Stomach (tissue), 9 donors: ENCODE data around the gene MYD88. TPM values are rescaled to one million over a fixed set of nuclear protein-coding genes. Genes with fewer than 3 reads are reported as not detected.

ENCODE experiments used
- DNase-seq, 2 donors: peaks; one replicate each; pipeline versions ENCODE4 v3.0.0 to v3.0.0-alpha.2; 2013 to 2019
- H3K27ac ChIP-seq, 5 donors: fragments of 200-600 bp in 4 of 5; sonication (generic) in 4 of 5; one replicate each; pipeline ENCODE4 v1.5.1; 2013 to 2019; ENCODE audit warnings: mild to moderate bottlenecking in 1 of 5, moderate library complexity in 1 of 5
- H3K27me3 ChIP-seq, 3 donors: fragments of 200-600 bp; sonication (generic); one replicate each; pipeline ENCODE4 v1.5.1; 2017 to 2019; ENCODE audit warnings: mixed run types in 1 of 3
- H3K36me3 ChIP-seq, 4 donors: fragments of 200-600 bp; sonication (generic); 1 replicate in 3 of 4; 2 replicates in 1 of 4; pipeline ENCODE4 v1.5.1; 2016 to 2019
- H3K4me1 ChIP-seq, 4 donors: fragments of 200-600 bp; sonication (generic); one replicate each; pipeline ENCODE4 v1.5.1; 2016 to 2019
- H3K4me3 ChIP-seq, 4 donors: fragments of 200-600 bp; sonication (generic) in 3 of 4; one replicate each; pipeline ENCODE4 v1.5.1; 2016 to 2019; ENCODE audit warnings: mild to moderate bottlenecking in 1 of 4
- H3K9me3 ChIP-seq, 4 donors: fragments of 200-600 bp; sonication (generic); one replicate each; pipeline ENCODE4 v1.5.1; 2016 to 2019
- EP300 ChIP-seq: sonication (generic); formaldehyde crosslinking; IDR thresholded peaks from one replicate; pipeline ENCODE4 v1.6.1; 2017; ENCODE audit warnings: antibody characterized with exemption
- POLR2A ChIP-seq, 4 donors: fragments of 450-650 bp; IDR thresholded peaks; one replicate each; pipeline ENCODE4 v1.6.1; 2016; ENCODE audit warnings: antibody characterized with exemption in 4 of 4, control low read depth in 2 of 4, mild to moderate bottlenecking in 1 of 4, moderate library complexity in 1 of 4
- POLR2AphosphoS5 ChIP-seq, 3 donors: sonication (generic); formaldehyde crosslinking; IDR thresholded peaks; one replicate each; pipeline ENCODE4 v1.6.1; 2016; ENCODE audit warnings: antibody characterized with exemption in 3 of 3
- WGBS, 5 donors: extraction: QIAGEN DNeasy Blood & Tissue Kit in 3 of 5; methylation state at CpG; one replicate each; pipeline versions ENCODE4 v1.1.5 to v1.1.7; 2013 to 2018; 5-methylcytosine and 5-hydroxymethylcytosine counted together
- intact Hi-C: fragments of 100-400 bp; cut with DNase I; formaldehyde crosslinking; loops from one replicate; pipeline ENCODE4 v1.15.1; 2023; ENCODE audit warnings: low total_unique reads
- polyA plus RNA-seq, 3 donors: library from polyadenylated mRNA; stranded (reverse); fragments of 200-250 nt; gene quantifications; one replicate each; pipeline ENCODE4 v1.2.3, GENCODE V29; 2013
- total RNA-seq, 5 donors: library from RNA; depleted of rRNA; stranded (reverse); fragments of >200 nt; gene quantifications; one replicate each; pipeline versions ENCODE4 v1.1.0 to v1.2.3, GENCODE V29; 2014 to 2016
- TF ChIP-seq, protein P1 (sequence below), 7 experiments: fragments of 450-650 bp in 4 of 7; fragments of 200-600 bp in 3 of 7; sonication (generic) in 3 of 7; IDR thresholded peaks; one replicate each; pipeline ENCODE4 v1.5.1; 2016 to 2019; ENCODE audit warnings: antibody characterized with exemption in 7 of 7, control low read depth in 2 of 7, mild to moderate bottlenecking in 1 of 7
- donor health status: healthy with polysubstance abuse.
- donor health status: Bipolar disorder and iron deficiency.
- donor health status: healthy.

The MYD88 gene
- total and polyA plus RNA-seq, 8 donors: 9.0 to 67.8 (median 31.9) TPM

- Histone ChIP-seq H3K27ac (no peak overlapping the region), H3K36me3 (peaks cover 15 to 25% (median 23%) of the 10 kb centered on the region in 4 donors), H3K4me3 (no peak overlapping the region), H3K9me3 (peaks cover 0 to 7% (median 2%) of the 10 kb centered on the region in 4 donors), H3K27me3 (no peaks in the 10 kb centered on the region), H3K4me1 (peaks cover 11 to 28% (median 18%) of the 10 kb centered on the region in 4 donors)
- 66 to 79% (median 72%) methylated on average over 3 of the region's 3 CpGs for WGBS, 5 donors
- TF ChIP-seq, protein P1, sequence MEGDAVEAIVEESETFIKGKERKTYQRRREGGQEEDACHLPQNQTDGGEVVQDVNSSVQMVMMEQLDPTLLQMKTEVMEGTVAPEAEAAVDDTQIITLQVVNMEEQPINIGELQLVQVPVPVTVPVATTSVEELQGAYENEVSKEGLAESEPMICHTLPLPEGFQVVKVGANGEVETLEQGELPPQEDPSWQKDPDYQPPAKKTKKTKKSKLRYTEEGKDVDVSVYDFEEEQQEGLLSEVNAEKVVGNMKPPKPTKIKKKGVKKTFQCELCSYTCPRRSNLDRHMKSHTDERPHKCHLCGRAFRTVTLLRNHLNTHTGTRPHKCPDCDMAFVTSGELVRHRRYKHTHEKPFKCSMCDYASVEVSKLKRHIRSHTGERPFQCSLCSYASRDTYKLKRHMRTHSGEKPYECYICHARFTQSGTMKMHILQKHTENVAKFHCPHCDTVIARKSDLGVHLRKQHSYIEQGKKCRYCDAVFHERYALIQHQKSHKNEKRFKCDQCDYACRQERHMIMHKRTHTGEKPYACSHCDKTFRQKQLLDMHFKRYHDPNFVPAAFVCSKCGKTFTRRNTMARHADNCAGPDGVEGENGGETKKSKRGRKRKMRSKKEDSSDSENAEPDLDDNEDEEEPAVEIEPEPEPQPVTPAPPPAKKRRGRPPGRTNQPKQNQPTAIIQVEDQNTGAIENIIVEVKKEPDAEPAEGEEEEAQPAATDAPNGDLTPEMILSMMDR (IDR thresholded peaks at IDR 0.05): no peak
- TF ChIP-seq EP300 (no peak), POLR2AphosphoS5 (IDR thresholded peaks at IDR 0.05) (no peak), POLR2A (IDR thresholded peaks at IDR 0.05) (no peak)
- DNase-seq: no peak
- intact Hi-C loops: loop anchor here (10.0 kb wide), 1 partner anchor 109 kb away; the partner anchor contains the start of gene DLEC1
These were observed 5.0 kb downstream of the MYD88 start for GRCh38 chr3:38143511-38143910.

- no peak for DNase-seq
- Histone ChIP-seq H3K27me3 (no peaks in the 10 kb centered on the region), H3K36me3 (peaks cover 5 to 13% (median 12%) of the 10 kb centered on the region in 4 donors), H3K4me3 (no peak overlapping the region), H3K4me1 (peaks cover 0 to 10% (median 0%) of the 10 kb centered on the region in 4 donors), H3K9me3 (peaks cover 0 to 7% (median 2%) of the 10 kb centered on the region in 4 donors), H3K27ac (no peak overlapping the region)
- 81 to 95% (median 91%) methylated on average over 2 of the region's 2 CpGs for WGBS, 5 donors
- intact Hi-C loops: loop anchor here (10.0 kb wide), 1 partner anchor 112 kb away; the partner anchor contains the start of gene DLEC1
- TF ChIP-seq POLR2AphosphoS5 (IDR thresholded peaks at IDR 0.05) (no peak), EP300 (no peak), POLR2A (IDR thresholded peaks at IDR 0.05) (no peak)
- TF ChIP-seq, protein P1 (IDR thresholded peaks at IDR 0.05): no peak
These were observed 8.0 kb downstream of the MYD88 start for GRCh38 chr3:38146504-38146903.

DNA sequence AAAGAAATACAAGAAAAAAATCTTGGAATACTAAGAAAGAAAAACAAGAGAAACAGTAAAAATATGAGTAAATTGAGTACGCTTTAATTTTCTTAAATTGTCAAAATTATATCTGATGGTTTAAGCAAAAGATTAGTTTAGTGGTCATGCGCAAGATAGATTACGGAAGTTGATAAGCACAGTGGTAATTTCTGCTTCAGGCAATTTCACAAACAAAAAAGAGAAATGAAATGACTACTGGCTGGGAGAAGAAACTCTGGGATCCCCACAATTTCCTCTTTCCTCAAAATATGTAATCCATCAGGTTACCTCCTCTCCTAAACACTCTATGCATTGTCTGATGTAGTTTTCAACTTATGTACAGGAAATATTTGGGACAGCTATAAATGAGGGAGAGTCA, 9.0 kb downstream of the MYD88 start:
- TF ChIP-seq POLR2AphosphoS5 (IDR thresholded peaks at IDR 0.05): no peak
- no peak for TF ChIP-seq POLR2A (IDR thresholded peaks at IDR 0.05)
- no peak for TF ChIP-seq EP300
- TF ChIP-seq, protein P1 (IDR thresholded peaks at IDR 0.05): no peak
- peak overlapping the region in 2 of 5 donors; percentile 10 to 51 for H3K27ac ChIP-seq
- no peaks in the 10 kb centered on the region for H3K27me3 ChIP-seq
- H3K9me3 ChIP-seq: peaks cover 0 to 7% (median 2%) of the 10 kb centered on the region in 4 donors
- no peak for DNase-seq
- H3K4me3 ChIP-seq: no peak overlapping the region
- WGBS, 5 donors: 84 to 97% (median 88%) methylated on average over 3 of the region's 3 CpGs
- intact Hi-C loops: loop anchor here (10.0 kb wide), 1 partner anchor 113 kb away; the partner anchor contains the start of gene DLEC1
- peaks cover 0 to 3% (median 3%) of the 10 kb centered on the region in 4 donors for H3K36me3 ChIP-seq
- H3K4me1 ChIP-seq: peaks cover 0 to 15% (median 0%) of the 10 kb centered on the region in 4 donors

DNA sequence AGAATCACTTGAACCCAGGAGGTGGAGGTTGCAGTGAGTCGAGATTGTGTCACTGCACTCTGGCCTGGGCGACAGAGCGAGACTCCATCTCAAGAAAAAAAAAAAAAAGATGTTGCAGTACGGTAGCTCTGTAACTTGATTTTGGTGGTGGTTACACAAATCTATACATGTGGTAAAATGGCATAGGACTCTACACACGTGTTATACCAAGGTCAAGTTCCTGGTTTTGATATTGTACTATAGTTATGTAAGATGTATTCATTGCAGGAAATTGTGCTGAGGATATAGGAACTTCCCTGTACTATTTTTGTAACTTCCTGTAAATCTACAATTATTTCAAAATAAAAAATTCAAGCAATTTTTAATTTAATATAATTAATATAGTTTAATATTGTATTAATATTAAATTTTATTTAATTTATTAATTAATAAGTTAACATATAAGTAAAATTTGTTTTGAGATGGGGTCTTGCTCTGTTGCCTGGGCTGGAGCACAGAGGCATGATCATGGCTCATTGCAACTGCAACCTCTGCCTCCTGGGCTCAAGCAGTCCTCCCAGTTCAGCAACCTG, 9.9 kb downstream of the MYD88 start:
- Histone ChIP-seq H3K27ac (peak overlapping the region in 2 of 5 donors; percentile 10 to 51), H3K9me3 (peaks cover 0 to 7% (median 2%) of the 10 kb centered on the region in 4 donors), H3K4me1 (peaks cover 0 to 21% (median 0%) of the 10 kb centered on the region in 4 donors), H3K4me3 (no peak overlapping the region), H3K36me3 (no peaks in the 10 kb centered on the region), H3K27me3 (no peaks in the 10 kb centered on the region)
- no peak for DNase-seq
- intact Hi-C loops: loop anchor here (10.0 kb wide), 1 partner anchor 114 kb away; the partner anchor contains the start of gene DLEC1
- 74 to 85% (median 82%) methylated on average over 5 of the region's 5 CpGs for WGBS, 5 donors
- TF ChIP-seq, protein P1 (IDR thresholded peaks at IDR 0.05): no peak
- TF ChIP-seq POLR2AphosphoS5 (IDR thresholded peaks at IDR 0.05) (no peak), POLR2A (IDR thresholded peaks at IDR 0.05) (no peak), EP300 (no peak)
